KOPT-K1 (cell line): ENCODE measurements around the gene PRLR.

Experiments
- H3K27ac ChIP-seq: fragments of 200-600 bp; sonication (generic); 2 replicates; pipeline ENCODE4 v1.5.1; 2016; ENCODE audit warnings: antibody characterized with exemption, mild to moderate bottlenecking, low read depth, low read length; ENCODE audit not compliant: poor library complexity, severe bottlenecking
- H3K36me3 ChIP-seq: fragments of 200-600 bp; sonication (generic); 2 replicates; pipeline ENCODE4 v1.5.1; 2017; ENCODE audit warnings: antibody characterized with exemption, mild to moderate bottlenecking, low read length, moderate library complexity; ENCODE audit not compliant: insufficient read depth
- H3K9me3 ChIP-seq: fragments of 200-600 bp; sonication (generic); 2 replicates; pipeline ENCODE4 v1.5.1; 2017; ENCODE audit warnings: antibody characterized with exemption, low read length, mild to moderate bottlenecking; ENCODE audit not compliant: insufficient read depth, poor library complexity, severe bottlenecking

PRLR gene

DNA sequence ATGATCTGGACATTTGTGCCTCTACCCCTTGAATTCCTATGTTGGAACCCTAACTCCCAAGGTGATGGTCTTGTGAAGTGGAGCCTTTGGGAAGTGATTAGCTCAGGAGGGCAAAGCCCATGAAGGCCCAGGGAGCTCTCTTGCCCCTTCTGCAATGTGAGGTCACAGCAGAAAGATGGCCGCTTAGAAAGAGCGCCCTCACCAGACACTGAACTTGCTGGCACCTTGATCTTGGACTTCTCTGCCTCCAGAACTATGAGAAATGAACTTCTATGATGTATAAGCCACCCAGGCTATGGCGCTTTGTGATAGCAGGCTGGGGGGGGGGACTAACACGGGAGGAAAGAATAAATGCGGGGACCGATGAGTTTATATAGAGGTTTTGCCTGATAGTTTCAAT lies 227.8 kb downstream of the PRLR start:
- no peak overlapping the region for H3K27ac ChIP-seq

DNA sequence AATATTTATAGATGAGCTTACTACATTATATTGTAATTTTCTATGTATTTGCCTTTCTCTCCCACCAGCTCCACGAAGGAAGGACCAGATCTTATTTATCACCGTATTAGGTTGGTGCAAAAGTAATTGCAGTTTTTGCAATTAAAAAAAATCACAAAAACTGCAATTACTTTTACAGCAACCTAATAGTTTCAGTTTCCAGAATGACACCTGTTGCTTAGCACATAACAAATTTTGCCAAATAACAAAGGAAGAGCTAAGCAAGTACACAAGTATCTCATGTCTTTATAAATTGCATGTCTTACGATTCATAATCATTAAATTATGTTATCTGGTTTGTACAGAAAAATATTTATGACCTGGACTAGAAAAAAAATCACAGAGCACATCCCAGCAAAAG lies 228.4 kb downstream of the PRLR start:
- H3K36me3 ChIP-seq = no peaks in the 10 kb centered on the region
- no peaks in the 10 kb centered on the region for H3K9me3 ChIP-seq
- no peak overlapping the region for H3K27ac ChIP-seq

More for the DNA sequence above, 227.8 kb downstream of the PRLR start:
- H3K36me3 ChIP-seq = no peaks in the 10 kb centered on the region
- H3K9me3 ChIP-seq = no peaks in the 10 kb centered on the region
